Heart left ventricle (tissue), 13 donors: ENCODE data around the gene CARD18.

Experiments
- CTCF ChIP-seq, 12 donors: fragments of 200-600 bp; sonication (generic) in 4 of 12; IDR thresholded peaks; one replicate each; pipeline versions ENCODE4 v1.5.0 to v1.8.0; 2018 to 2022; ENCODE audit warnings: antibody characterized with exemption in 12 of 12, mild to moderate bottlenecking in 5 of 12
- POLR2A ChIP-seq, 2 donors: fragments of 450-650 bp; IDR thresholded peaks; one replicate each; pipeline ENCODE4 v1.6.1; 2017; ENCODE audit warnings: antibody characterized with exemption in 2 of 2, mild to moderate bottlenecking in 2 of 2, moderate library complexity in 2 of 2
- donor health status: ischemic (EF 13 %, LVEDD 7.1; RV severe dilation, severe dysfunction).
- donor health status: DM: no; HTN: yes; CAD: no.
- donor health status: DM: no; HTN: no; CAD: no.
- donor health status: ischemic (EF 25% LVEDD 6.9; RV normal size, moderate dysfunction).
- donor health status: ischemic (EF 25% LVEDD 5.7; RV mildly dilated, moderate dysfunction).
- donor health status: ischemic (EF 35%, LVEDD 5.7; RV mildly dilated, moderate dysfunction).
- donor health status: nonischemic (EF 11% LVEDD 7.7; RV severe dilation, severe dysfunction).
- donor health status: DM: yes; HTN: yes; CAD: no.
- donor health status: PGD.
- donor health status: ischemic (EF 29% LVEDD 5.4; RV normal size, mild dysfunction).
- donor health status: nonischemic (EF 23%, LVEDD 6.1; RV moderate dilation, normal function).

GRCh38 chr11:105167244-105167643 lies 27.7 kb upstream of the CARD18 start:
- TF ChIP-seq CTCF (IDR thresholded peaks at IDR 0.05) (no peak), POLR2A (IDR thresholded peaks at IDR 0.05) (no peak)
